GM18951 (cell line): ENCODE measurements around the gene ARHGEF40.

Experiments
- POLR2A ChIP-seq: IDR thresholded peaks from 4 replicates; pipeline ENCODE4 v1.6.1; 2011; ENCODE audit warnings: mild to moderate bottlenecking; ENCODE audit not compliant: insufficient read length, insufficient read depth; ENCODE audit errors: extremely low read depth
- in situ Hi-C: fragments of 300-500 bp; cut with MboI; formaldehyde crosslinking; loops from one replicate; pipeline ENCODE4 v1.12.0; 2022; ENCODE audit warnings: low sequenced_read_pairs, mixed read lengths, inconsistent platforms; ENCODE audit not compliant: unreplicated experiment

Gene ARHGEF40

GRCh38 chr14:21070083-21070609 is at the start of gene ARHGEF40:
Gene ARHGEF40 (plus strand): TSS chr14:21070304. CDS start chr14:21070397, 93 bp downstream.
- in situ Hi-C loops, result no loop called here
- TF ChIP-seq POLR2A, result no peak

- in situ Hi-C loops, result no loop called here
- no peak for TF ChIP-seq POLR2A
Measured at GRCh38 chr14:21020977-21021545, 49.0 kb upstream of the ARHGEF40 start.

GRCh38 chr14:21022686-21023085 is 47.4 kb upstream of the ARHGEF40 start:
- TF ChIP-seq POLR2A, result no peak
- in situ Hi-C loops, result no loop called here

GRCh38 chr14:21023174-21023573 is 46.9 kb upstream of the ARHGEF40 start:
- in situ Hi-C loops, result no loop called here
- TF ChIP-seq POLR2A, result no peak

GRCh38 chr14:21023817-21024584 is 46.1 kb upstream of the ARHGEF40 start:
- TF ChIP-seq POLR2A, result no peak

GRCh38 chr14:21024585-21025370 is 45.3 kb upstream of the ARHGEF40 start, which contains the start of gene NDRG2:
Gene NDRG2 (minus strand): TSS chr14:21025061. CDS start chr14:21023315, 1,746 bp downstream.
- in situ Hi-C loops, result no loop called here
- no peak for TF ChIP-seq POLR2A

More at GRCh38 chr14:21023817-21024584, 46.1 kb upstream of the ARHGEF40 start:
- in situ Hi-C loops, result no loop called here

- no peak for TF ChIP-seq POLR2A
- in situ Hi-C loops, result no loop called here
Measured at GRCh38 chr14:21025371-21026273, 44.5 kb upstream of the ARHGEF40 start.

- TF ChIP-seq POLR2A, result no peak
- in situ Hi-C loops, result no loop called here
Measured at GRCh38 chr14:21026274-21026987, 43.7 kb upstream of the ARHGEF40 start.

- in situ Hi-C loops, result no loop called here
- TF ChIP-seq POLR2A, result no peak
Measured at GRCh38 chr14:21026988-21027315, 43.2 kb upstream of the ARHGEF40 start.

GRCh38 chr14:21029917-21030316 is 40.2 kb upstream of the ARHGEF40 start, which contains the start of gene TPPP2:
Gene TPPP2 (plus strand): TSS chr14:21030217. CDS start chr14:21030582, 365 bp downstream.
- in situ Hi-C loops, result no loop called here

GRCh38 chr14:21030531-21030930 is 39.6 kb upstream of the ARHGEF40 start:
- in situ Hi-C loops, result no loop called here
- TF ChIP-seq POLR2A, result no peak

More at GRCh38 chr14:21029917-21030316, 40.2 kb upstream of the ARHGEF40 start, which contains the start of gene TPPP2:
- TF ChIP-seq POLR2A, result no peak

- in situ Hi-C loops, result no loop called here
- TF ChIP-seq POLR2A, result no peak
Measured at GRCh38 chr14:21032326-21033132, 37.6 kb upstream of the ARHGEF40 start.
